SU-DHL-6 (cell line): ENCODE results near the gene SMIM23.

Experiments
- H2AFZ ChIP-seq: fragments of 200-600 bp; sonication (generic); 2 replicates; pipeline ENCODE4 v1.6.1; 2014; ENCODE audit warnings: low read depth, mild to moderate bottlenecking, moderate library complexity, mixed read lengths, antibody characterized with exemption, low read length; ENCODE audit not compliant: severe bottlenecking
- H3F3A ChIP-seq: fragments of 200-600 bp; shearing (Covaris generic); 2 replicates; pipeline ENCODE4 v1.6.0; 2016; ENCODE audit warnings: antibody characterized with exemption, mild to moderate bottlenecking; ENCODE audit not compliant: insufficient read depth
- H3K27ac ChIP-seq: fragments of 200-600 bp; sonication (generic); 2 replicates; pipeline ENCODE4 v1.5.1; 2016; ENCODE audit warnings: low read depth, mild to moderate bottlenecking, low read length, moderate library complexity, mixed read lengths
- H3K27me3 ChIP-seq: fragments of 200-600 bp; sonication (generic), shearing (Covaris generic); 2 replicates; pipeline ENCODE4 v1.6.0; 2014; ENCODE audit warnings: mild to moderate bottlenecking, low read length
- H3K36me3 ChIP-seq: fragments of 200-600 bp; sonication (generic); 2 replicates; pipeline ENCODE4 v1.6.1; 2014; ENCODE audit warnings: mild to moderate bottlenecking, low read length, mixed read lengths
- H3K4me2 ChIP-seq: fragments of 300-600, 200-600 bp; shearing (Covaris generic), sonication (generic); 2 replicates; pipeline ENCODE4 v1.6.0; 2014; ENCODE audit warnings: low read length, low read depth, mild to moderate bottlenecking; ENCODE audit not compliant: poor library complexity, severe bottlenecking
- H3K4me3 ChIP-seq: fragments of 200-600 bp; sonication (generic); 2 replicates; pipeline ENCODE4 v1.5.1; 2014; ENCODE audit warnings: antibody characterized with exemption, low read length, mild to moderate bottlenecking, mixed read lengths; ENCODE audit not compliant: insufficient read depth, poor library complexity, severe bottlenecking
- H3K79me2 ChIP-seq: fragments of 200-600 bp; sonication (generic); 2 replicates; pipeline ENCODE4 v1.6.1; 2014; ENCODE audit warnings: mild to moderate bottlenecking, low read length, moderate library complexity; ENCODE audit not compliant: insufficient read depth
- H3K9ac ChIP-seq: fragments of 200-600 bp; sonication (generic); 2 replicates; pipeline ENCODE4 v1.7.0; 2014; ENCODE audit warnings: mild to moderate bottlenecking, low read length
- H3K9me2 ChIP-seq: fragments of 200-600 bp; sonication (generic); replicated peaks from 2 replicates; pipeline ENCODE4 v1.6.1; 2014; ENCODE audit warnings: low read length; ENCODE audit not compliant: insufficient read depth
- H3K9me3 ChIP-seq: fragments of 200-600 bp; sonication (generic); 2 replicates; pipeline ENCODE4 v1.6.1; 2014; ENCODE audit warnings: low read length, mixed read lengths; ENCODE audit not compliant: insufficient read depth
- H4K20me1 ChIP-seq: fragments of 200-600 bp; sonication (generic); 2 replicates; pipeline ENCODE4 v1.6.1; 2014; ENCODE audit warnings: low read depth, mild to moderate bottlenecking, antibody characterized with exemption, low read length, moderate library complexity, mixed read lengths
- CTCF ChIP-seq: fragments of 200-600 bp; sonication (generic); IDR thresholded peaks from one replicate; pipeline ENCODE4 v1.5.1; 2017; ENCODE audit warnings: antibody characterized with exemption, mild to moderate bottlenecking, low read length, moderate library complexity; ENCODE audit not compliant: insufficient read depth, poor library complexity, severe bottlenecking
- EZH2phosphoT487 ChIP-seq: fragments of 200-600 bp; sonication (generic), shearing (Covaris generic); conservative IDR thresholded peaks from 2 replicates; pipeline ENCODE4 v1.6.1; 2018; ENCODE audit warnings: mild to moderate bottlenecking, antibody characterized with exemption, low read length, moderate library complexity, mixed read lengths

SMIM23 gene

GRCh38 chr5:171798418-171798817, 12.8 kb downstream of the SMIM23 start:
- H3K9ac ChIP-seq, result no peak overlapping the region
- H4K20me1 ChIP-seq, result no peaks in the 10 kb centered on the region
- no peaks in the 10 kb centered on the region for H3K27me3 ChIP-seq
- H3K36me3 ChIP-seq, result no peaks in the 10 kb centered on the region
- no peak overlapping the region for H3K4me3 ChIP-seq
- no peaks in the 10 kb centered on the region for H3F3A ChIP-seq
- H3K79me2 ChIP-seq, result no peaks in the 10 kb centered on the region
- no peaks in the 10 kb centered on the region for H3K9me2 ChIP-seq
- no peak overlapping the region for H2AFZ ChIP-seq
- TF ChIP-seq EZH2phosphoT487 (no peak), CTCF (no peak)
- H3K9me3 ChIP-seq, result no peaks in the 10 kb centered on the region
- no peak overlapping the region for H3K27ac ChIP-seq
- H3K4me2 ChIP-seq, result no peak overlapping the region

- Histone ChIP-seq H3K9me3 (no peaks in the 10 kb centered on the region), H3K4me2 (no peak overlapping the region), H3K36me3 (no peaks in the 10 kb centered on the region), H3K79me2 (no peaks in the 10 kb centered on the region), H3K27me3 (no peaks in the 10 kb centered on the region), H3K27ac (no peak overlapping the region), H3K9me2 (no peaks in the 10 kb centered on the region), H3K4me3 (no peak overlapping the region), H4K20me1 (no peaks in the 10 kb centered on the region), H3K9ac (no peak overlapping the region), H3F3A (no peaks in the 10 kb centered on the region), H2AFZ (no peak overlapping the region)
- TF ChIP-seq CTCF (no peak), EZH2phosphoT487 (no peak)
Observed at GRCh38 chr5:171801839-171802238, 16.2 kb downstream of the SMIM23 start.

- Histone ChIP-seq H3K27ac (no peak overlapping the region), H3K4me3 (no peak overlapping the region), H3F3A (no peaks in the 10 kb centered on the region), H3K4me2 (no peak overlapping the region), H3K36me3 (no peaks in the 10 kb centered on the region), H3K79me2 (no peaks in the 10 kb centered on the region), H3K9me2 (no peaks in the 10 kb centered on the region), H3K9ac (no peak overlapping the region), H4K20me1 (no peaks in the 10 kb centered on the region), H3K9me3 (no peaks in the 10 kb centered on the region), H2AFZ (no peak overlapping the region), H3K27me3 (no peaks in the 10 kb centered on the region)
- TF ChIP-seq EZH2phosphoT487, result no peak
Observed at GRCh38 chr5:171805746-171806145, 20.1 kb downstream of the SMIM23 start.

- Histone ChIP-seq H3K9me3 (no peaks in the 10 kb centered on the region), H3K4me2 (no peak overlapping the region), H3K27ac (no peak overlapping the region), H3K4me3 (no peak overlapping the region), H3K36me3 (no peaks in the 10 kb centered on the region), H3K27me3 (no peaks in the 10 kb centered on the region), H3K9ac (no peak overlapping the region), H3K9me2 (no peaks in the 10 kb centered on the region), H2AFZ (no peak overlapping the region), H3F3A (no peaks in the 10 kb centered on the region), H4K20me1 (no peaks in the 10 kb centered on the region), H3K79me2 (no peaks in the 10 kb centered on the region)
- no peak for TF ChIP-seq EZH2phosphoT487
- TF ChIP-seq CTCF, result no peak
Observed at GRCh38 chr5:171806976-171807747, 21.5 kb downstream of the SMIM23 start.
